Right renal cortex interstitium (tissue), 3 donors: ENCODE results near the gene CPED1. TPM values are rescaled to one million over a fixed set of nuclear protein-coding genes. Genes with fewer than 3 reads are reported as not detected.
A peak's percentile ranks its signal among the peaks of the same experiment; 100 is the strongest.

Experiments used
- DNase-seq, 3 donors: peaks; one replicate each; pipeline ENCODE4 v3.0.0-alpha.2; 2013; ENCODE audit warnings: low read depth in 3 of 3, low spot score in 2 of 3
- polyA plus RNA-seq, 3 donors: library from polyadenylated mRNA; unstranded; fragments of 120-200 nt; gene quantifications; one replicate each; pipeline ENCODE4 v1.2.1, GENCODE V29; 2013; ENCODE audit not compliant: insufficient read length in 3 of 3

The CPED1 gene
- polyA plus RNA-seq, result 10 to 100 TPM; 36.9 to 43.0 (median 42.1) TPM

DNA sequence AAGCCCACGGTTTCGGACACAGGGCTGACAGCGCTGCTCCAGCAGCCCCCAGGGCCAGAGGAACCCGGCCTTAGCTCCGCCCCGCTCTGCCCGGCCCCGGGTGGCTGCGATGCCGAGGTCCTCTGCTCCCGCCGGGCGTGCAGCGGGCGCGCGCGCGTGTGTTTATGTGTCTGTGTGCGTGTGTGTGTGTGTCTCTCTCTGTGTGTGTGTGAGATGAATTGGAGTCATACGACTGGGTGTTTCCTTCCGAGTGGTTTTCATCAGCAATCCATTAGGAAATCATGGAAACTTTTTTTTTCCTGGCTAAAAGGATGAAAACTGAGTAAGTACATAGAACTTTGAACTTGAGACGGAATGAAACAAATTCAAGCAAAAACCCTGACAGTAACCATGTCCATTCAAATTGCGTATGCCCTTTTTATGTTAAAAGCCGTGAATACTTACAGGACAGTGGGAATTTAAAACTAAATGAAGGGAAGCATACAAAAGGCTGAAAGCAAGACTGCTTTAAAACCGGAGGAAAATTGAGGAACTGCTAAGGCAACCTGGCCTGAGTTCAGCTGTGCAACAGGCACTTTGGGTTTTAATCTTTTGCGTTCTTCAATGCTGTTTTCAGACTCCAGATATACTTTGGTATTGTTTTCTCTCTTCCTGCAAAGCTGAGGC, at the start of gene CPED1:
TSS of gene CPED1 (plus strand) at position 121 of the 666 bp plus-strand sequence. CDS start 911 bp downstream, outside the sequence.
- no peak for DNase-seq

- no peak for DNase-seq
Measured at GRCh38 chr7:120939345-120939744, 49.2 kb upstream of the CPED1 start.

GRCh38 chr7:120941064-120941463, 47.4 kb upstream of the CPED1 start:
- no peak for DNase-seq

- DNase-seq, result no peak
Measured at GRCh38 chr7:120941856-120942255, 46.7 kb upstream of the CPED1 start.

GRCh38 chr7:120942861-120943260, 45.6 kb upstream of the CPED1 start:
- DNase-seq, result no peak

GRCh38 chr7:120944826-120945562, 43.5 kb upstream of the CPED1 start:
- DNase-seq, result no peak

GRCh38 chr7:120947980-120948379, 40.5 kb upstream of the CPED1 start:
- no peak for DNase-seq

GRCh38 chr7:120949393-120949911, 39.1 kb upstream of the CPED1 start:
- no peak for DNase-seq

- DNase-seq, result peak in 1 of 3 donors; percentile 13
Measured at GRCh38 chr7:120949998-120950538, 38.4 kb upstream of the CPED1 start.

DNA sequence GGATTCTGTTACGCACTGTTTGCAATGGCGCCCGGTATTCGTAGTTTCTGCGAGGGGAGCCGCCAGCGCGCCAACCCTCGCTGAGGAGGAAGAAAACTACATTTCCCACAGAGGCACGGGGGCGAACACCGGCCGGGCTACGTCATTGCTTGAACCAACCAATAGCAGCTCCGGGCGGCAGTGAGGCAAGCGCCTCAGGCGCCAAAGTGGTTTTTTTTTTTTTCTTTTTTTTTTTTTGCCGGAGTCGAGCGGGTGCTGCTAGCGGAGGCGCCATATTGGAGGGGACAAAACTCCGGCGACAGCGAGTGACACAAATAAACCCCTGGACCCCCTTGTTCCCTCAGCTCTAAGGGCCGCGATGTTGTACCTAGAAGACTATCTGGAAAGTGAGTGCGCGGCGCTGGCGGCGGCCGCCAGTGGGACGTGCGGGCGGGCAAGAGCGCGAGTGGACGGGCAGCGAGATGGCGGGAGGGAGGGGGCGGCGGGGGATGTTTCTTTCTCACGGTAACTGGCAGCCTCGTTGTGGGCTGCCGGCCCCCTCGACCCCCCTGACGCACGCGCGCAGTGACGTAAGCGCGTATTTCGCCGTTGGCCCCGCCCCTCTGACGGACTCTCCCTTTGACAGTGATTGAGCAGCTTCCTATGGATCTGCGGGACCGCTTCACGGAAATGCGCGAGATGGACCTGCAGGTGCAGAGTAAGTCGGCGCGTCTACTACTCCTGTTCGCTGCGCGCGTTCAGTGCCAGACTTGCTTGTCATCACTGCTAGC, 37.8 kb upstream of the CPED1 start, which contains the start of gene ING3:
TSS of gene ING3 (plus strand) at position 239 of the 770 bp plus-strand sequence. CDS start at position 359, 120 bp downstream.
- peak; percentile 94 to 95 (median 94) for DNase-seq

GRCh38 chr7:120951309-120951699, 37.2 kb upstream of the CPED1 start:
- DNase-seq, result no peak

- no peak for DNase-seq
Measured at GRCh38 chr7:120951826-120952225, 36.7 kb upstream of the CPED1 start.

DNA sequence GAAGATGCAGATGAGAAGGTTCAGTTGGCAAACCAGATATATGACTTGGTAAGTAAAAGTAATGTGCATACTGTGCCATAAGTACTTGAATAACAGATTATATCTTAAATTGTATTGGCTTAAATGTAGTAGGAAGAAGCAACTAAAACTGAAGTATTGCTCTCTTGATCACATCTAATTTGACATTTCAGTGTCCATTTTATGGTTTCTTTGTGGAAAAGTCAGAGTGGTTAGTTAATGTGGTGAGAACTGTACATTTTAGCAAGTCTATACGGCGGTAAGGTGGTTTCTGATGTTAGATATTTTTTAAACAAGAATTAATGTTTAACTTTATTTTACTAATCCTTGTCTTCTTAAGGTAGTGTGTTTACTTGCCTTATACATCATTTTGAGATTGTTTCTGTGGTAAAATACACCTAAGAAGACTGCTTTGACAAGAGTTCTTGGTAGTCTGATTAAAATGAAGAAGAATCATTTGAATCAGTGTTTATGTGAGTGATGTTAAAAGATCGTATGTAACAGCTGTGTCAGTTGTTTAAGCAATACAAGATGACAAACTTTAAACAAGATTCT, 32.8 kb upstream of the CPED1 start:
- DNase-seq, result no peak

GRCh38 chr7:120959929-120960484, 28.5 kb upstream of the CPED1 start:
- DNase-seq, result no peak

DNA sequence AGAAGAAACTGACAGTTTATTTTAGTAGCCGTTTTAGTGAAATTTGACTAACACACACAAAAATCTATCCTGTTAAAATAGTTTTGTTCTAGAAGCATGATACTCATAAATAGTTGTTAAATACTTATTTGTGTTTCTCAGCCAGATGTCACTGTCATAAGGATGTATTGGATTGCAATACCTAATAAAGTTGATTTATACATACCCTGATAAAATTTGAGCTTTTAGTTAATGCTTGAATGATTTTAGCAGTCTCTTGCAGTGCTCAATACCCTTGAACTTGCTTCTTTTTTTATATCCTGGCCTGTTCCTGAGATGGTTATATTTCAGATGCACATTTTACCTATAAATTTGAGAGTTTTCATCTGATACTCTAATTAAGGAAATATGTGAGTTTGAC, 27.8 kb upstream of the CPED1 start:
- DNase-seq, result peak in 1 of 3 donors; percentile 19

- DNase-seq, result no peak
Measured at GRCh38 chr7:120961638-120962173, 26.8 kb upstream of the CPED1 start.

GRCh38 chr7:120964088-120964487, 24.4 kb upstream of the CPED1 start:
- no peak for DNase-seq

- DNase-seq, result no peak
Measured at GRCh38 chr7:120966961-120967360, 21.6 kb upstream of the CPED1 start.

DNA sequence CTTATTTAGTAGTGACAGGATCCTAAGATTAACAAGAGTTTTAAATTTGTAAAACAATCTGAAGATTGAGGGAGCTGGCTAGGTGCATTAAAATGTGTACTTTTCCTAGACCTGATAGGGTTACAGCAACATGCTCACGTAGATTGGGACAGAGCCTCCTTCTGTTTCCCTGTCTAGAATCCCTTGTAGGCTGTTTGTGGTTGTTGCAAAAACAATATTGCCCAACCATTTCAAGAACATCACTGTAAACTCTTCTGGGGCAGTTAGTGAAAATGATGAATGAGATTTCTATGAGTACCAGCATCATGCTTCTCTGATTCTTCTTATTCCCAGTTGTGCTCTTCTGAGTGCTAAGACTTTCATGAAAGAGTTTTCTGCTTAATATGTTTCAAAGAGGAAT, 14.7 kb upstream of the CPED1 start:
- DNase-seq, result no peak
